ENCODE measurements around the gene CDC42EP5.

Gene CDC42EP5

DNA sequence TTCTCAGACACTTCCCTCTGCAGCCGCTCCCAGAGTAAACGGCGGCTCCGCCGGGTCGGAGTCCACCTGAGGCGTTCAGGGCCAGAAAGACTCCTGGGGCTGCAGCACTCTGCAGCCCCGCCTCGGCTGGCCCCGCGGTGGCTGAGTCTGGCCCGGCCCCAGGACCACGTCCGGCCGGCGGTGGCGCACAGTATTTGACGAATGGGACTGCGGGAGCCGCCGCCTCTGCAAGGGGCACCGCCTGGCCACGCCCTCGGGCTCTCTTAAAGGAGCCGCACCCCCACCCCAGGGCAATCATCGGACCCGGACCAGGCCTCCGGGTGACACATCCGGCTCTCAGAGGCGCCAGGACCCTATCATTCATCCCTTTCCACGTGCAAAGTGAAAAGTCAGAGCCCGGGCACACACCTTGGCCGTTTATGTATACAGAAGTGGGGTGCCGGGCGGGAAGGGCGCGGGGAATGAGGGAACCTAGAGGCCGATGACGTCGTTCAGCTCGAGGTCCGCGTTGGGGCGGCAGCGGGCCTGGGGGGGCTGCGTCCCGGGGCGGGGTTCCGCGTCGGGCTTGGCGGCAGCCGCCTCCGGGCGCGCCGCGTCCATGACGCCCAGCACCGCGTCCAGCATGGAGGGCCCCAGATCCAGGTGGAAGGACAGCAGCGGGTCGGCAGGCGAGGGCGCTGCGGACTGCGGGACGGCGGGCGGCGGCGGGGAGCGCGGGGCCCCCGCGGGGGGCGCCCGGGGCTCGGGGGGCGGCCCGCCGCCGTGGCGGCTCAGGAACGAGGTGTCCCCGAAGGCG, 8.3 kb downstream of the CDC42EP5 start:
- Histone ChIP-seq H3F3A (ENCODE audit: control insufficient read depth, insufficient read depth) (peaks cover 6% of the 10 kb centered on the region; the same call in 1 of the 2 replicates), H3K36me3 (ENCODE audit: control insufficient read depth, low read length) (peaks cover 24% of the 10 kb centered on the region), H3K4me3 (ENCODE audit: low read length) (peak overlapping the region; percentile 80), H3K4me2 (ENCODE audit: low read length) (peak overlapping the region; percentile 82), H3K4me1 (ENCODE audit: control insufficient read depth, low read length) (peaks cover 30% of the 10 kb centered on the region), H3K27me3 (ENCODE audit: control insufficient read depth, low read length) (peaks cover 6% of the 10 kb centered on the region), H3K79me2 (ENCODE audit: control insufficient read depth, low read length) (peaks cover 13% of the 10 kb centered on the region), H3K9me2 (replicated peaks; ENCODE audit: control insufficient read depth, low read length) (no peaks in the 10 kb centered on the region), H3K9me3 (ENCODE audit: control insufficient read depth, insufficient read depth, low read length) (no peaks in the 10 kb centered on the region), H4K20me1 (ENCODE audit: control insufficient read depth, insufficient read depth, low read depth, low read length) (no peaks in the 10 kb centered on the region), H3K27ac (ENCODE audit: low read depth, low read length) (peak overlapping the region; percentile 81)
- TF ChIP-seq EZH2phosphoT487 (IDR thresholded peaks at IDR 0.05; ENCODE audit: borderline replicate concordance, low read length) = no peak
- TF ChIP-seq, protein P1, sequence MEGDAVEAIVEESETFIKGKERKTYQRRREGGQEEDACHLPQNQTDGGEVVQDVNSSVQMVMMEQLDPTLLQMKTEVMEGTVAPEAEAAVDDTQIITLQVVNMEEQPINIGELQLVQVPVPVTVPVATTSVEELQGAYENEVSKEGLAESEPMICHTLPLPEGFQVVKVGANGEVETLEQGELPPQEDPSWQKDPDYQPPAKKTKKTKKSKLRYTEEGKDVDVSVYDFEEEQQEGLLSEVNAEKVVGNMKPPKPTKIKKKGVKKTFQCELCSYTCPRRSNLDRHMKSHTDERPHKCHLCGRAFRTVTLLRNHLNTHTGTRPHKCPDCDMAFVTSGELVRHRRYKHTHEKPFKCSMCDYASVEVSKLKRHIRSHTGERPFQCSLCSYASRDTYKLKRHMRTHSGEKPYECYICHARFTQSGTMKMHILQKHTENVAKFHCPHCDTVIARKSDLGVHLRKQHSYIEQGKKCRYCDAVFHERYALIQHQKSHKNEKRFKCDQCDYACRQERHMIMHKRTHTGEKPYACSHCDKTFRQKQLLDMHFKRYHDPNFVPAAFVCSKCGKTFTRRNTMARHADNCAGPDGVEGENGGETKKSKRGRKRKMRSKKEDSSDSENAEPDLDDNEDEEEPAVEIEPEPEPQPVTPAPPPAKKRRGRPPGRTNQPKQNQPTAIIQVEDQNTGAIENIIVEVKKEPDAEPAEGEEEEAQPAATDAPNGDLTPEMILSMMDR (IDR thresholded peaks at IDR 0.05; ENCODE audit: low read depth, low read length, poor library complexity, severe bottlenecking) = no peak

DNA sequence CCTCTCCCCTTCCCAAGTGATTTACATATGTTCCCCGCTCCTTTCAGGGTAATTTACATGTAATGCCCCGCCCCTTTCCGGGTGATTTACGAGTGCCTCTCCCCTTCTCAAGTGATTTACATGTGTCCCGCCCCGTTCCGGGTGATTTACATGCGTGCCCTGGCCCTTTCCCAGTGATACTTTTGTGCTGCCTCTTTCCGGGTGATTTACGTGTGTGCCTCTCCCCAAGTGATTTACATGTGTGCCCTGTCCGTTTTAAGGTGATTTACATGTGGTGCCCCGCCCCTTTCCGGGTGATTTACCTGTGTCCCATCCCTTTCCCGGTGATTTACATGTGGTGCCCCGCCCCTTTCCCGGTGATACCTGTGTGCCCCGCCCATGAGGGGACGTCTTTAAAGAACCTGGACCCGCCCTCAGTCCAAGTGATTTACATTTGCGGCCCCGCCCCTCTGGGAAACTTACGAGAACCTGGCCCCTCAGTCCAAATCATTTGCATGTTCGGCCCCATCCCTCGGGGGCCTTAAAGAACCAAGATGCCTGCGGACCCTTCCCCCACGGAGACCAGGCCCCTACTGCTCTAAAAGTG, 9.0 kb downstream of the CDC42EP5 start:
- H3K27ac ChIP-seq (ENCODE audit: low read depth, low read length) = peak overlapping the region; percentile 81
- no peaks in the 10 kb centered on the region for H4K20me1 ChIP-seq (ENCODE audit: control insufficient read depth, insufficient read depth, low read depth, low read length)
- H3K4me1 ChIP-seq (ENCODE audit: control insufficient read depth, low read length) = peaks cover 30% of the 10 kb centered on the region
- peaks cover 13% of the 10 kb centered on the region for H3K79me2 ChIP-seq (ENCODE audit: control insufficient read depth, low read length)
- no peaks in the 10 kb centered on the region for H3K9me2 ChIP-seq (replicated peaks; ENCODE audit: control insufficient read depth, low read length)
- H3K9me3 ChIP-seq (ENCODE audit: control insufficient read depth, insufficient read depth, low read length) = no peaks in the 10 kb centered on the region
- H3K27me3 ChIP-seq (ENCODE audit: control insufficient read depth, low read length) = no peaks in the 10 kb centered on the region
- H3F3A ChIP-seq (ENCODE audit: control insufficient read depth, insufficient read depth) = peaks cover 6% of the 10 kb centered on the region; the same call in 1 of the 2 replicates
- H3K4me3 ChIP-seq (ENCODE audit: low read length) = peak overlapping the region; percentile 80
- TF ChIP-seq, protein P1 (IDR thresholded peaks at IDR 0.05; ENCODE audit: low read depth, low read length, poor library complexity, severe bottlenecking) = no peak
- no peak for TF ChIP-seq EZH2phosphoT487 (IDR thresholded peaks at IDR 0.05; ENCODE audit: borderline replicate concordance, low read length)
- peak overlapping the region; percentile 82 for H3K4me2 ChIP-seq (ENCODE audit: low read length)
- peaks cover 30% of the 10 kb centered on the region for H3K36me3 ChIP-seq (ENCODE audit: control insufficient read depth, low read length)

DNA sequence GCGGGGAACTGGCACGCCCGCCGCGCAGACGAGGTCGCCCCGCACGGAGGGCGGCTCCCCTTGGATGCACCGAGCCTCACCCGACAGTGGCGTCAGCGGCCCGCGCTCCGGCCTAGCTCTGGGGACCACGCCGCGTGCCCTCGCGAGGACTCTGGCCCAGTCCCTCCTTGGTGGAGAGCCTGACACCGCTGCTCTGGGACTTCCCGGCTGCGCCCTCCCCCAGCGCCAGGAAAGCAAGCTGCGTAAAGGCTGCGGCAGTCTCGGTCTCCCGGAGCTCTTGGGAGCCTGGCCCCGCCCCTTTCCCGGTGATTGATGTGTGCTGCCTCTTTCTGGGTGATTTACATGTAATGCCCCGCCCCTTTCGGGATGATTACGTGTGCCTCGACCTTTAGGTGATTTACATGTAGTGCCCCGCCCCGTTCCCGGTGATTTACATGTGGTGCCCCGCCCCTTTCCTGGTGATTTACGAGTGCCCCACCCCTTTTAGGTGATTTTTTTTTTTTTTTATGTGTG, 9.5 kb downstream of the CDC42EP5 start, which contains the start of gene LENG9:
TSS of gene LENG9 (minus strand) at position 248 of the 513 bp plus-strand sequence. CDS start 252 bp downstream, outside the sequence.
- Histone ChIP-seq H3K79me2 (ENCODE audit: control insufficient read depth, low read length) (peaks cover 18% of the 10 kb centered on the region), H3K4me1 (ENCODE audit: control insufficient read depth, low read length) (peaks cover 30% of the 10 kb centered on the region), H3K27ac (ENCODE audit: low read depth, low read length) (peak within 1 kb of the TSS; percentile 81), H3K4me3 (ENCODE audit: low read length) (peak within 1 kb of the TSS; percentile 80), H3K4me2 (ENCODE audit: low read length) (peak within 1 kb of the TSS; percentile 82), H3F3A (ENCODE audit: control insufficient read depth, insufficient read depth) (peaks cover 6% of the 10 kb centered on the region; the same call in 1 of the 2 replicates), H3K9me2 (replicated peaks; ENCODE audit: control insufficient read depth, low read length) (no peaks in the 10 kb centered on the region), H3K36me3 (ENCODE audit: control insufficient read depth, low read length) (peaks cover 36% of the 10 kb centered on the region), H4K20me1 (ENCODE audit: control insufficient read depth, insufficient read depth, low read depth, low read length) (no peaks in the 10 kb centered on the region; the same call in 1 of the 2 replicates), H3K9me3 (ENCODE audit: control insufficient read depth, insufficient read depth, low read length) (no peaks in the 10 kb centered on the region), H3K27me3 (ENCODE audit: control insufficient read depth, low read length) (no peaks in the 10 kb centered on the region)
- TF ChIP-seq, protein P1 (IDR thresholded peaks at IDR 0.05; ENCODE audit: low read depth, low read length, poor library complexity, severe bottlenecking) = no peak
- TF ChIP-seq EZH2phosphoT487 (IDR thresholded peaks at IDR 0.05; ENCODE audit: borderline replicate concordance, low read length) = no peak
